Mucosa of rectum (tissue), 2 donors: ENCODE results near the gene SDK1.
A peak's percentile ranks its signal among the peaks of the same experiment; 100 is the strongest.

ENCODE experiments used
- H3K27ac ChIP-seq, 2 donors: one replicate each; pipeline ENCODE4 v1.7.0; 2013; ENCODE audit warnings: inconsistent platforms in 2 of 2, low read depth in 2 of 2, low read length in 2 of 2
- H3K27me3 ChIP-seq, 2 donors: one replicate each; pipeline ENCODE4 v1.7.0; 2013; ENCODE audit warnings: low read length in 2 of 2; ENCODE audit not compliant: control insufficient read depth in 2 of 2, insufficient read depth in 2 of 2
- H3K36me3 ChIP-seq, 2 donors: one replicate each; pipeline ENCODE4 v1.7.0; 2013; ENCODE audit warnings: low read length in 2 of 2; ENCODE audit not compliant: control insufficient read depth in 2 of 2, insufficient read depth in 2 of 2
- H3K4me1 ChIP-seq, 2 donors: one replicate each; pipeline ENCODE4 v1.7.0; 2013; ENCODE audit warnings: low read length in 2 of 2, mild to moderate bottlenecking in 1 of 2; ENCODE audit not compliant: control insufficient read depth in 2 of 2, insufficient read depth in 2 of 2
- H3K4me3 ChIP-seq, 2 donors: one replicate each; pipeline ENCODE4 v1.7.0; 2013; ENCODE audit warnings: low read length in 2 of 2
- H3K9ac ChIP-seq, 2 donors: one replicate each; pipeline ENCODE4 v1.7.0; 2013; ENCODE audit warnings: low read length in 2 of 2, low read depth in 1 of 2, mild to moderate bottlenecking in 1 of 2
- H3K9me3 ChIP-seq, 2 donors: one replicate each; pipeline ENCODE4 v1.7.0; 2013; ENCODE audit warnings: low read length in 2 of 2; ENCODE audit not compliant: control insufficient read depth in 2 of 2
- donor health status: healthy.
- donor health status: Normal muscosa, but diverticular disease.

The SDK1 gene

DNA sequence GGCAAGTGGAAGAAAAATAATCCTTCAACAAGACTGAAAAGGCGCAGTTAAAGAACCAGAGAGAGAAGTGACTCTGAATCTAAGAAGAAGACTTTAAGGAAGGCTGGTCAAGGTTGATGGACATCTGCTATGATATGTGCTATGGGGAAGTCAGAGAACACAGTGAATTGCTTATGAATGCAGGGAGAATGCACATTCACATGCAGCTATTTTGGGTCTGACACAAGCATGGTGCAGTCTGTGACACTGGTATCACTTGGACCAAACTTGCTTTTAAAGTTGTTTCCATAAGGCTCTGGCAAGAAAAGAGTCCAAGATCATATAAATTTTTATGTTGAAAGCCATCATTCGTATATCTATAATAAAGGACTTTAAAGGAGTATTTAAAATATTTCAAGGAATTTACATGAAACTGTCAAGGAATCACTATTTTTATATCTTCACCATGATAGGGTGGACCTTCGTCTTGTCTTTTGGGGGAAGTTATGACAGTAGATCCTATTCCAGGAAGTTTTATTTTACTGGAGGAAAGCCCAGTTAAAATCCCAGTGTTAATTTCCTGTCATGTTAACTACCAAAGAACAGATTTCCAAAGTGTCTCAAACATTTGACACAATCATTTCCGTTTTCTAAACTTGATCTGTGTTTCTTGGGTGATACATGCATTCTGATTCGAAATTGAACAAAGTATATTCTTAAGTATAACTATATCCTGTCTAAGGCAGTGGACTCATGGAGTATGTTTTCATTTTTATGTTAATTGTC is 239.6 kb downstream of the SDK1 start:
- no peak overlapping the region for H3K4me3 ChIP-seq
- no peak overlapping the region for H3K9ac ChIP-seq
- H3K9me3 ChIP-seq, result no peaks in the 10 kb centered on the region
- H3K4me1 ChIP-seq, result no peaks in the 10 kb centered on the region
- no peaks in the 10 kb centered on the region for H3K27me3 ChIP-seq
- no peak overlapping the region for H3K27ac ChIP-seq
- H3K36me3 ChIP-seq, result no peaks in the 10 kb centered on the region

DNA sequence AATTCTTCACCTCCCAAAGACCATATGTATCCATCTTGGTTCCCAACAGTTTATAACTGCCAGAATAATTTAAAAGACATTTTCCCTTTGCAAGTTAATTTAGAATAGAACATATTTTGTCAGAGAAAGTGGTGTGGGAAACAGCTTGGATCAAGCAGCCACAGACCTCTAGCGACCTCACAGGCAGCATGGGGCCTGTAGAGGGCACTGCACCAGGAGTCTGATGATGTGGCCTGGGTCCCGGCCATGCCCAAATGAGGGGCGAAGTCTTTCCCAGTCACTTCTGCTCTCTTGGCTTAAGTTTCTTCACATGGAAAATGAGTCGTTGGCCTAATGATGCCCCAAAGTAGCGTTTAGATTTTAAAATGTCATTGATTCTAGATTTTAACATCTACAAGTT is 243.2 kb downstream of the SDK1 start:
- Histone ChIP-seq H3K9ac (no peak overlapping the region), H3K27me3 (no peaks in the 10 kb centered on the region), H3K9me3 (no peaks in the 10 kb centered on the region), H3K4me3 (no peak overlapping the region), H3K27ac (no peak overlapping the region), H3K36me3 (no peaks in the 10 kb centered on the region), H3K4me1 (no peaks in the 10 kb centered on the region)

DNA sequence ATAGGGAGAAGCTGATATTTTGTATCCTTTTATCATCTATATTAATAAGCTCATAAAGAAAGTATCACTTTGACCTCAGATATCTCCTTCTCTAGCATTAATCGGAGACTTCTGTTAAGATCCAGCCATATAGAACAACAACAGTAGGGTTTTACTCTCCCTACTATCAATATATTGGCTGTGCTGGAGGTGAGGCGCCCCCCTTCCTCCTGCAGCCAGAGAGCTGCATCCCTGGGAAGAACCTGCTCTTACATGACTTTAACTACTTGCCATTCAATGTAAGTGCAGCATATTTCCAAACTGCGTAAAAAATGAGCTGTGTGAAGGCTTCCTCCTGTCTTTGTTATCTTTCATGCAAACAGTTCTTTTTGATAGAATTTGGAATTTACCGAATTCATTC is 247.8 kb downstream of the SDK1 start:
- Histone ChIP-seq H3K4me1 (no peaks in the 10 kb centered on the region), H3K36me3 (no peaks in the 10 kb centered on the region), H3K27me3 (no peaks in the 10 kb centered on the region), H3K27ac (no peak overlapping the region), H3K9me3 (no peaks in the 10 kb centered on the region), H3K4me3 (no peak overlapping the region), H3K9ac (no peak overlapping the region)

DNA sequence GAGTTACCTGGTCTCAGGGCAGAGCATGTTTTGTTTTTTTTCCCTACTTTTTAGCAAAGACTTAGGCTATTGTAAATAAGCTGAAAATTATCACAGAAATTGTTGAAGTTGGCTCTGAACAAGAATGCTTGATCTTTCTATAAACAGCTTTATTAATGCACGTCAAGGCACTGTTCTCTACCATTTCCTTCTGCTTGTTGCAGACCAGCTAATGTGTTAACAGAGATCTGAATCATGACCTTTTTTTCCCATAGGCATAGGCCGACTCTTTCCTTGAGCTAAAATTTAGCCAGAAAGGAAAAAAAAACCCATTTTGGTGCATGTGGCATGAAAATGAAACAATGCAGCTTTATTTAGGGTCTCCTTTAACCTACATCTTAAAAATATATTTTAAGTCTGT is 248.5 kb downstream of the SDK1 start:
- Histone ChIP-seq H3K9me3 (no peaks in the 10 kb centered on the region), H3K27ac (no peak overlapping the region), H3K9ac (no peak overlapping the region)

DNA sequence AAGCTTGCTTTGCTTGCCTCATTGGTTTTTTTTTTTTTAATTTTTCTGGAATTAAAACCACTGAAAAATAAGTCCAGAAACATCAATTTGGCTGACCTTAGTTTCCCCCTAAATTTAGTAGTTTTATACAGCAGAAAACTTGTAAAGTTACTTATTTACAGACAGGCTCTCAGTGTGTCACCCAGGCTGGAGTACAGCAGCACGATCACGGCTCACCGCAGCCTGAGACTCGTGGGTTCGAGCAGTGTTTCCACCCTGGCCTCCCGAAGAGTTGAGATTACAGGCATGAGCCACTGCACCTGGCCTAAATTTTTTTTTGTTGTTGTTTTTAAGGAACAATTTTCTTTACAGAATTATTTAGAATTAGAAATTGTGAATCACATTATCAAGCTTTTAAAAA is 250.5 kb downstream of the SDK1 start:
- Histone ChIP-seq H3K4me3 (no peak overlapping the region), H3K9me3 (no peaks in the 10 kb centered on the region), H3K9ac (no peak overlapping the region), H3K36me3 (no peaks in the 10 kb centered on the region), H3K4me1 (no peaks in the 10 kb centered on the region), H3K27me3 (no peaks in the 10 kb centered on the region), H3K27ac (no peak overlapping the region)

More for the DNA sequence above, 248.5 kb downstream of the SDK1 start:
- H3K4me1 ChIP-seq, result no peaks in the 10 kb centered on the region
- H3K4me3 ChIP-seq, result no peak overlapping the region
- no peaks in the 10 kb centered on the region for H3K27me3 ChIP-seq
- H3K36me3 ChIP-seq, result no peaks in the 10 kb centered on the region

DNA sequence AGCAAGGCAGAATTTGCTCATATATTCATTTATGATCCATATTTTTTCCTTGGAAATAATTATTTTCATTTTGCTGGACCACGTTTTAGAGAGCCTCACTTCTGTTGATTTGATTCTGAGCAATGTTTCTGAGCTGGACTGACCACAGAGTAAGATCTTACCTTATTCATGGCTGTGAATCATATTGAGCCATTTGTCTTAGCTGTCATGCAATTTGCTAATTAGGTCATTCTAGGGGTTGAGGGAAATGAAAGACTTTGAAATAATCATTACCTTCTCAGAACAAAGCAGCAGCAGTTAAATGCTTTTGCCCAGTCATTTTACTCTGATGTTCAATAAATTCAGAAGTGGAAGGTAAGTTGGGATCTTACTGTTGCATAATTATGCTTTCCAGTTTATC is 251.4 kb downstream of the SDK1 start:
- Histone ChIP-seq H3K36me3 (no peaks in the 10 kb centered on the region), H3K27me3 (no peaks in the 10 kb centered on the region), H3K9ac (no peak overlapping the region), H3K4me3 (no peak overlapping the region), H3K4me1 (no peaks in the 10 kb centered on the region), H3K27ac (no peak overlapping the region), H3K9me3 (no peaks in the 10 kb centered on the region)

GRCh38 chr7:3558400-3558799 is 257.3 kb downstream of the SDK1 start:
- Histone ChIP-seq H3K27ac (no peak overlapping the region), H3K4me1 (no peaks in the 10 kb centered on the region), H3K27me3 (no peaks in the 10 kb centered on the region), H3K4me3 (no peak overlapping the region), H3K9me3 (no peaks in the 10 kb centered on the region), H3K9ac (no peak overlapping the region), H3K36me3 (no peaks in the 10 kb centered on the region)

DNA sequence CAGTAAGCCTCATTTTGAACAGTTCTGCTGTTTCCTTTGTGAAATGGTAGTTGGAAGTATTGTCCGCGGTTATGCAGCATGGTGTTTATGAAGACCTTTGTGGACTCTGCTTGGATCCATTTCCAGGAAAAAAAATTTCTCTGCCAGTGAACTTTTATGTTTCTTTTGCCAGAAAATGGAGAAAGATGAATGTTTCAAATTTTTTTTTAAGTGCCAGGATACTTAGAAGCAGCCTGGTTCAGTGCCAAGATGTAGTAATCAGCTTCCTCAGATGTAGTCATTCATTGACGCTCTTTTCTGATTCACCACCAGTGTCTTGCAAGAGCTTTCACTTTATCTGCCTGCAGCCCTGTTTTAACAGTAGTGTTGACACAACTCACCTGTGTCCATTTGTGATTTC is 258.2 kb downstream of the SDK1 start:
- H3K36me3 ChIP-seq, result no peaks in the 10 kb centered on the region
- no peak overlapping the region for H3K27ac ChIP-seq
- no peaks in the 10 kb centered on the region for H3K27me3 ChIP-seq
- H3K9ac ChIP-seq, result no peak overlapping the region
- H3K4me1 ChIP-seq, result no peaks in the 10 kb centered on the region
- H3K4me3 ChIP-seq, result no peak overlapping the region
- no peaks in the 10 kb centered on the region for H3K9me3 ChIP-seq

DNA sequence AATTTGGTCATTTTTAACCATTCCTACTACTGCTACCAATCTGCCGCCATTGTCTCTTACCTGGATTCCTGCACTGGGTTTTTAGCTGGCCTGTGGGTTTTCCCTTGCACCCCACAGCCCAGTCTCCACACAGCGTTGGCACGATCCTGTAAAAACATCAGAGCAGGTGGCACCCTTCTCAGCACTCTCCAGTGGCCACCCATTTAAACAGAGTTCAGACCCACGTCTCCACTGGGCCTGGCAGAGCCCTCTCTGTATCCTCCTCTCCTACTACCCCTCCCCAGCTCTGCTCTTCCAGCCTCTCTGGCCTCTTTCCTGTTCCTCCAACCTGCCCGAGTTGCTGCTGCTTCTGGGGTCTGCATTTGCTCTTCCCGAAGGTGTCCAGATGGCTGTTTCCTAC is 259.4 kb downstream of the SDK1 start:
- Histone ChIP-seq H3K9me3 (no peaks in the 10 kb centered on the region), H3K9ac (no peak overlapping the region), H3K27me3 (no peaks in the 10 kb centered on the region), H3K4me3 (no peak overlapping the region), H3K36me3 (no peaks in the 10 kb centered on the region), H3K4me1 (no peaks in the 10 kb centered on the region), H3K27ac (no peak overlapping the region)

DNA sequence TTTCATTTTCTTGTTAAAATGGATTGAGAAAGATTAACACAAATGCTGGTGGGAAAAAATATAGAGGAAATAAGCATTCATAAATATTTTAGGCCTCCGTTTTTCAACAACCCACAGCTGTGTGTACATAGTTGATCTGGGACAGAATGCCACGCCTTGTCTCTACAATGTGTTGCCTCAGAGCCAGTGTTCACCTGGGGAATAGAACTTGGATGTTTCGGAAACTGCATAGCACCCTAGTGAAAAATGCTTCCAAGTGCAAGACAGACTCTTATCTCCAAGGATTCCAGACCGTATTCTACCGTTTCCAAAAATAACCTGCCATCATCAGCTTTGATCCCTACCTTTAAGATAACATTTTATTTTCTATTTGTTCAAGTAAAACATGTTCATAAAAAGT is 260.9 kb downstream of the SDK1 start:
- peak overlapping the region in 1 of 2 donors; percentile 2 for H3K27ac ChIP-seq
- no peaks in the 10 kb centered on the region for H3K4me1 ChIP-seq
- no peaks in the 10 kb centered on the region for H3K27me3 ChIP-seq
- no peaks in the 10 kb centered on the region for H3K9me3 ChIP-seq
- H3K4me3 ChIP-seq, result no peak overlapping the region
- no peaks in the 10 kb centered on the region for H3K36me3 ChIP-seq
- H3K9ac ChIP-seq, result no peak overlapping the region

- H3K27ac ChIP-seq, result no peak overlapping the region
- no peaks in the 10 kb centered on the region for H3K27me3 ChIP-seq
- H3K9ac ChIP-seq, result no peak overlapping the region
- no peaks in the 10 kb centered on the region for H3K4me1 ChIP-seq
- H3K4me3 ChIP-seq, result no peak overlapping the region
- no peaks in the 10 kb centered on the region for H3K9me3 ChIP-seq
- H3K36me3 ChIP-seq, result no peaks in the 10 kb centered on the region
Measured at GRCh38 chr7:3564231-3564630, 263.2 kb downstream of the SDK1 start.
